Measurements from ENCODE around the gene CXCR4. TPM values are rescaled to one million over a fixed set of nuclear protein-coding genes. Genes with fewer than 3 reads are reported as not detected.

Gene CXCR4
- polyA plus RNA-seq, 4 donors: 43.2 to 51.9 (median 47.0) TPM

DNA sequence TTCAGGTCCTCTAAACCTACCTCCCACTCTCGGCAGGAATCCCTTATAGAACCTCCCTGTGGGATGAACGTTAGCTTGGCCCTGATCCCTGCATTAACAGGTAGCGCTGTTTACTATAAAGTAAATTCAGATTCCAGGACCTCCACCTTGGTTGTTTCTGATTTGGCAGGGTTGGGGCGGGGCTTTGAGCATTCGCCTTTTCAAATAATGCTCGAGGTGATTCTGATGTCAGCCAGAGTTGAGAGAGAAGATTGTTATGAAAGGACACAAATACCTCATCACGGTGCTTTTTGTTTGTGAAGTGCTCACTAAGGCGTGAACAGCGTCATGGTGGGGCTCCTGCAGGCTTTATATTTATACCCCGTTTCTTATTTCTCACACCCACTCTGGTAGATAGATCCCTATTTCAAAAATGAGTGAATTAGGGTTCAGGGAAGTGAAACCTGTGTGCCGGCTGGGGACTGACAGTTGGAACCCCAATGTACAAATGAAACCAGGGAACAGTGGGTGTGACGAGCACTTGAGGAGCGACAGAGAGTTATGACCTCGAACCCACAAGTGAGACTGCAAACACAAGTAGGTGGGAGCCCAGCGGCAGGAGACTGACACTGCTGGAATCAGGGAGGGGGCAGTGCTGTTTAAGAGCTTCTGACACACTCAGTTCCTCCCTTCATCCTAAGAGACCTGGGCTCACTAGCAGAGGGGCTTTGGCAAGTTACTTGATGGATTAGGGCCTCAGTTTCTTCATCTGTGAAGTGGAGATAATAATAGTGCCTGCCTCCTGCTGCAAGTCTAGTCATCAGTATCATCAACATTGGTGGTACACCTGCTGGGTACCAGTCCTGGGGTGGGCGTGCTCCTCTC, 14.2 kb upstream of the CXCR4 start:
- no peak for DNase-seq (ENCODE audit: low read depth in 4 of 4, low spot score in 2 of 4)

DNA sequence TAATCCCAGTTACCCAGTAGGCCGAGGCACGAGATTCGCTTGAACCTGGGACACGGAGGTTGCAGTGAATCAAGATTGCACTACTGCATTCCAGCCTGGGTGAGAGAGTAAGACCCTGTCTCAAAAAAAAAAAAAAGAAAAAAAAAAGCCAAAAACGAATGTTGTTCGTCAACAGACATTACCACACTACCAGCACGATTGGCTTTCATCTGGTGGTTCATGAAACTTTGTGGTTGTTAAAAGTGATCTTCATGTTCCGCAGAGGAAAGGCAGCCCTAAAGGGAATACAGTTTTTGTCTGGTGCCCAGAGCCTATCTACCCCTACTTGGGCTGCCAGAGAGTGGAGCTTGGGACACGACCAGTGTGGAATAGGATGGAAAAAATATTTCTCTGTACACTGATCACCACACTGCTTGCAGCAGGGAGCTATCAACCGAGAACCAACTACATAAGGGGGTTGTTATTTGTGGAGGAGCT, 13.6 kb upstream of the CXCR4 start:
- no peak for DNase-seq (ENCODE audit: low read depth in 4 of 4, low spot score in 2 of 4)

DNA sequence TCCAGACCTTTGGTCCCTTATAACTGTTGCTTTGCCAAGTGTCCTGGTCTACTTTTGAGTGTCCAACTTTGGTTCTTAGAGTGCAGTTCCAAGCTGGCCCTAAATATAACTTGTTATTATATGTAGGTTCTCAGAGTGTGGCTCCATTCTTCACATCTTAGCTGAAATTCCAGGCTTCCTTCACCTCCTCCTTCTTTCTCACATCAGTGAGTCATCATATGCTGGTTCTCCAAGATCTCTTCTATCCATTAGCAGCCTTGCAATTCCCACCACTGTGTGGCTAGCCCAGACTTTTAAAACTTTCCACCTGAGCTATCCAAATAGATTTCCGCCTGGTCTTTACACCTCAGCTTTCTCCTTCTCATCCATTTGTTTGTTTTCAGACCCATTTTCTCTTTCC, 12.6 kb upstream of the CXCR4 start:
- DNase-seq (ENCODE audit: low read depth in 4 of 4, low spot score in 2 of 4): no peak

DNA sequence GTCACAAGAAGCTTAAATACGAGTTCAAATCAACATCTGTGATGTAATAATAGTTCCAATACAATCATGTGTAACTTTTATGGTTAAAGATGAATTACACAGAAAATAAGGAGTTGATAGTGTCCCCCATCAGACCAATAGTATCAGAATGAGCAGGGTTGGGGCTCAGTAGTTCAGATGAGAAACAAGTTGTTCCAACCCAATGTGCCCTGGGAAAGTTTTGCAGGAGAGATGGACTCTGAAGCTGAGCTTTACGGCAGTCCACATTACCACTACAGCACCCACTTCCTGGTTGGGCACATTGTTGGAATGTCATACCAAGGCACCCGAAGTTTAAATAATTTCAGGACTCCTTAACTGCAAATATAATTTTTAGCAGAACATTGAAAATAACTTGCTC, 12.1 kb upstream of the CXCR4 start:
- no peak for DNase-seq (ENCODE audit: low read depth in 4 of 4, low spot score in 2 of 4)

DNA sequence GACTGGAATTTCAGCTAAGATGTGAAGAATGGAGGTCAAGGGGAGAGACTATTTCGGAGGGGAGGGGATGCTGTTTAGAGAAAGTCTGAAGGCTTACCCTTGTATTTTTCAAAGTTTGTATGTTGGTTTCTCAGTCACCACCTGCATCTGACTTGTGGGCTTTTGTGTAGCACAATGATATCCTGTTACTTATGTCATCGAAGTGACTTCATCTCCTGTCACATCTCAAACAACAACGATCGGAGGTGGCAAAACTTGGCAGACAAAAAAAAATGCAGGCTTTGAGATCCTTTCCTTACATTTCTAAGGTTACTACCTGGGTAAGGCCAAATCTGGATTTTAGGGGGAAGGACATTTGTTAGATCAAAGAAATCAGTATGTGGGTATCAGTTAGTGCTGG, 11.7 kb upstream of the CXCR4 start:
- no peak for DNase-seq (ENCODE audit: low read depth in 4 of 4, low spot score in 2 of 4)

DNA sequence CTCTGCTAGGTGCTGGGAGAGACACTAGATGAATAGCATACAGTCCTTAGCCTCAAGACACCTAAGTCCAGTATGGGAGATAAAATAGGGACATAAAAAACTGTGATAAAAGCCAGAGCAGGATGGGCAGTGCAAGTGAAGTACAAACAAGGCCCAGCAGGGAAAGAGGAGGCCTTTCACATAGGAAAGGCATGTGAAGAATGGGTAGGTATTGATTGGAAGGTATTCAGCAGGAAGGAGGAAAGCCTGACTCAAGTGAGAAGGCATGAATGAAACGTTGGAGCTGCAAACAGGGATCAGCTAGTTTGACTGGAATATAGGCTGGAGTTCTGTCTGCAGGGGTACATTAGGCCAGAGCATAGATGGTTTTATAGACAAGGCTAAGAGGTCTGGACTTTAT, 11.0 kb upstream of the CXCR4 start:
- DNase-seq (ENCODE audit: low read depth in 4 of 4, low spot score in 2 of 4): no peak

DNA sequence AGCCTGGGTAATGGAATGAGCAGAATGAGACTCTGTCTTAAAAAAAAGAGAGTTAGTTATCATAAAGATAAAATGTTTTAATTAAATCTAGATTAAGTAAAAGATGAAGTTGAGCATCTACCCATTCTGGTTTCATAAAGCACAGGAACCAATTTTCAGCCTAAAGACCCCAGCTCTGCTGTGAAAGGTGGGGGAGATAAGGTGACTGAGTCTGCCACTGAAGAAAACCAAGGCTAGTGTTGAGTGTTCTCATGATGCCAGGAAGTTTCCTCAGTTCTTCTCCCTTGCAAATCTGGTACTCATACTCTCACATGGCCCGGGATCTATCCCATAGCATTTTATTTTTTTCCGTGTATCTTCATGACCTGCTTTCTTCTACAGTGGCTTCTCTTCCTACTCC, 10.4 kb upstream of the CXCR4 start:
- no peak for DNase-seq (ENCODE audit: low read depth in 4 of 4, low spot score in 2 of 4)

DNA sequence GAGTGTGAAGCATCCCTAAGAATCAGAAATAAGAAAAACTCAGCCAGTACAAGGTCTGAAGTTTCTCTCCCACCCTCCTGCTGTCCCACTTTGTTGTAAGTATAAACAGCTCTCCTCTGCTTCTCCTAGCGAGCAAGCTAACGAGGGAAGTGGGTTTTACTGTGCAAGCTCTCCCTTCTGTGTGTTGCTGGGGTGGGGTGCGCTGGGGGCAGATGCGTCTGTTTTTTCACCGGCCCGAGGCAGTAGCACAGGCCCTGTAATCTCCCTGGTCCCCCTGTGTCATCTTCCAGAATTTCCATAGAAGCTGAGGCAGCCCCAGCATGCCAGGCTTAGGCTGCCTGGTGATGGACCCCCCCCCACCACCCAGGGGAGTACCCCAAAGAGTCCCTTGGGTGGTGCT, 9.4 kb upstream of the CXCR4 start:
- DNase-seq (ENCODE audit: low read depth in 4 of 4, low spot score in 2 of 4): no peak

DNA sequence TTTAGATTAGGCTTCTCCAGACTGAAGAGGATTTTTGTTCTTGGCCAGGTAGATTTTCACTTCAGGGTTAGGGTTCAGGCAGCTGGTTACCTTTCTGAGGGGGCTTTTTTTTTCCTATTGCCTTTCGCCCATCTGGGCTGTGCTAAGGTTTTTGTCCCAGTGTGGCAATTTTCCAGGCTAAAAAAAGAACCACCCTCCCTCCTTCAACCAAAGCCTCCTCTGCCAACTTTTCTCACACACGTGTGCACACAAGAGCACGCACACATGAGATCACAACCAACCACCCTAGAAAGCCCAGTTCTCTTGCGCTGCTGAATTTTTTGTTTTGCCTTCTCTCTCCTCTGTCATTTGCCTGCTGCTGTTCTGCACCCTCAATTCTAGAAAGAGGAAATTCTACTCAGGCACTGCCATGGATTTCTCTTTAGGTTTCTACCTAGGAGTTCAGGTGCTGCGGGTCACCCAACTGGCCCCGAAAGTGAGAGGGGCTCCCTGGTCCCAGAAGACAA, 8.5 kb upstream of the CXCR4 start:
- no peak for DNase-seq (ENCODE audit: low read depth in 4 of 4, low spot score in 2 of 4)

DNA sequence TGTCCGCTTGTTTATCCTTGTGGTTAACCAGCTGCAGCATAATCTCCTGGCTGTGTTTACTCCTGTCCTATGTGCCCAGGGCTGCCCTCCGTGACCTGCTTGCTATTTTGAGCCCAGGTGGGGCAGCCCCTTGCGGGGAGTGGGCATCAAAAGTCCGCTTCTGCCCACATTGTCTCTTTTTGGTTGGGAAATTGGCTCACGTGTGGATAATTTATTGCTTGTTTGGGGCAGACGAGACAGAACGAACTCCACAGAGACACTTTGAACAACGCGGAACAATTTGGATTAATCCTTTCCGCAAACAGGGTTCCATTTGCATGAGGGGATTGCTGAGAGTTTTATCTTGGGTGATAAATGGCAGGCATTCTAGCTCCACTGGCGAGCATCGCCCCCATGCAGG, 8.1 kb upstream of the CXCR4 start:
- no peak for DNase-seq (ENCODE audit: low read depth in 4 of 4, low spot score in 2 of 4)

DNA sequence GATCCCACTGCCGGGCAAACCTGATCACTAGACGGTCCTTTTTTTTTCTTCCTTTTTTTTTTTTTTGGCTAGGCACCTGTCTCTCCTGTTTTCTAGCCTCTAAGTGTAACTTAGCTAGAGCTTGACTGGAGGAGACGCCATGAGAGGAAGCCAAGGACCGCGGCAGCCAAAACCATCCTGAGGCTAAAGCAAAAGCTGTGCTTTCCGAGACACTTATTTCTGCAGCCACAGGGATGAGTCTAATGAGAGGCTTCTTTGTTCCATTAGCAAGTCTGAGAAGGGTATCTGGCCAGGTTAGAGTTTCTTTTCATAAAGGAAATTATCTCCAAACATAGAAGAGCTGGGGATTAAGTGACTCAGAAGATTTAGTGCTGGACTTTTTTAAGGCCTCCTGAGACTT, 7.3 kb upstream of the CXCR4 start:
- no peak for DNase-seq (ENCODE audit: low read depth in 4 of 4, low spot score in 2 of 4)

DNA sequence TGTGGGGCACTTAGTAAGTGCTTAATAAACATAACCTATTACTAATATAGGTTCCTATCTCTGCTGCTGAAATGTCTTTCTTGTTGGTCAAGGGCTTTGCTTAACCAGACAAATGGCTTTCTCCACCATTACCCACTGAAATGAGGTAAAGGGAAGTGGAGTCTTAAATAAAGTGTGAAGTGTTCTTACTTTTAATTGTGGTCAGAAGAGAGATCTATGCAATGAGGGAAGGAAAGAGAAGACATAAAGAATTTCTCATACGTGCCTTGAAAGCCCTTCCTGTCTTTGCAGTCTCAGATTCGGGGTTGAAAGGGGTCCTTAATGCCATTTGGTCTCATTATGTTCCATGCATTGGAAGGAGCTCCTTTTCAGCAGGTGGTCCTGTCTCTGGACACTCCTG, 6.9 kb upstream of the CXCR4 start:
- no peak for DNase-seq (ENCODE audit: low read depth in 4 of 4, low spot score in 2 of 4)

DNA sequence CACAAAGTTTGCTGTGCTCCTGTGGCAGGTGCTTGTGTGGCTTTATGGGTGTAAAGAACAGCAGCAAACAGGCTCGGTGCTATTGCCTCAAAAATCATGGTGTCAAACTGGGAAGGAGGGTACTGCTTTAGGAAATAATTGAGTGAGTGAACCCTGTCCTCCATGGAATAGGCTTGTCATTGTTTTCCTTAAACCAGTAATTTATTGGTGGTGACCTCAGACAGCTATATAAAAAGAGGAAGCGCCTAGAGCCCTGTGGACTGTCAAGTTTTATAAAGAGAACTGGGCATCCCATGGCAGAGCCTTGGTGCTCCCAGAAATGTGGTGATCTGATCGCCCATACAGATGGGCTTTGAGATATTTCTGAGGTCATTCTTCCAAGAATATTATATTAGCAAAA, 4.7 kb upstream of the CXCR4 start:
- no peak for DNase-seq (ENCODE audit: low read depth in 4 of 4, low spot score in 2 of 4)

DNA sequence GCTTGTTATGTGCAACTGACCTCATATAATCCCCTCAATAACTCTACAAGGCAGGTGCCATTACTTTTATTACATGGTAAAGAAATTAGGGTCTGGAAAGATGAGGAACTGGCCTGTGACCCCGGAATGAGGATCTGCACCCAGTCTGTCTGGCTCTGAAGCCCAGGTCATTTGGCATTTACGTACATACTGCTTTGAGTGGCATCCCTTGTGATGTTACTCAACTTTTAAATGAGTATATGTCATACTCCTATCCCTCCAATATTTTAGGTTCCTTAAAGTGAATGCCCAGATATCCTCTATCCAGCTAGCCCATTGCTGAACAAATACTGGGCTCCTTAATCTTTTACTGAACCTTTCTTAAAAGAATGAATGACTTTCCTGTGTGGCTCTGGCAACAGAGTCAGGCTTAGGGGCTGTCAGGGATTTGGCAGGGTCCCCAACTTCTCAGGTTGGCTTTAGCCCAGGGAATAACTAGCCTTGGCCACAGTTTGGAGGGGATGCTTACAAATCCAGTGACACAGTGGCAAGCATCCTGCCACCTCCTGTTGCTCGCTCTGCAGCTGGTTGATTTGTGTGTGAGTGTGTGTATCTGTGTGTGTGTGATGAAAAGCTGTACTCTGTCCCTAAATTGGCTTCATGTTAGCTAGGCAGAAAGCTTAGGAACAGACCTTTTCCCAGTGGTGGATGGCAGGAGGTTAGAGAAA, 3.4 kb upstream of the CXCR4 start:
- DNase-seq (ENCODE audit: low read depth in 4 of 4, low spot score in 2 of 4): no peak

DNA sequence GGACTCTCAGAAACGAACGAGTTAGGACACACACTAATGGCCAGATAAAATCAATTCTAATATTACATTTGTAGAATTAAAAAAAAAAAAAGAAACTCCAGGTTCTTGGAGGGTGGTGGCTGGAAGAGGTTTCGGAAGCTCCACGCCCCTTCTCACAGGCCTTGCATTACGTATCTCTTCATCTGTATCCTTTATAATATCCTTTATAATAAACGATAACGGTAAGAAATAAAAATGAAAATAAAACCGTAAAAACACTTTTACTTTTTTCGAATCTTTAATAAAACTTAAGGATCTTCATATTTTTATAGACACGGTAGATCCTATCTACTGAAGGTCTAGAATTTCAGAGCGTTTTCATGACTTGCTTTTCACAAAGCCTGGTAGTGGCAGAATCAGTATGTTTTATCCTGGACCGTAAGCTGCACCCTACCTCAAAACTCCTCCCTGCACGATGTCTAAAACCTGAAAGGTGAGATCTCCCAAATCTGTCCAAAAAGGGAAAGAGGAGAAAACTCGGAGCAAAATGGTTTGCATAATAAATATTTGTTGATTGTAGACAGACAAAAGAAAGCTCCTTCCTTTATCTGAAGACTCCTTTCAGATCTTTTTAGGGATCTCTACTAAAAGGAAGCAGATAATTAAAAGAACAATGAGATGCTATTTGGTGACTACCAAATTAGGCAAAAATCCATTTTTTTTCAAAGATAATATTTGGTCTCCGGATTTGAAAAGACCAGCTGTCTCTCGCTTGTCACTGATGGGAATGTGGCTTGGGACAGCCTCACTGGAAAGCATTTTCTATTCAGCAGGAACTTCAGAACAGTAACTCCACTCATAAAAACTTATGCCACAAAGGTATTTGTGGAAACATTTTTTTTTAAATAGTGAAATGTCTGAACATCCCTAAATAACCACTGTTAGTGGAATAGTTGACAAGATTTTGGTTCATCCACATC, 2.0 kb upstream of the CXCR4 start:
- DNase-seq (ENCODE audit: low read depth in 4 of 4, low spot score in 2 of 4): no peak

DNA sequence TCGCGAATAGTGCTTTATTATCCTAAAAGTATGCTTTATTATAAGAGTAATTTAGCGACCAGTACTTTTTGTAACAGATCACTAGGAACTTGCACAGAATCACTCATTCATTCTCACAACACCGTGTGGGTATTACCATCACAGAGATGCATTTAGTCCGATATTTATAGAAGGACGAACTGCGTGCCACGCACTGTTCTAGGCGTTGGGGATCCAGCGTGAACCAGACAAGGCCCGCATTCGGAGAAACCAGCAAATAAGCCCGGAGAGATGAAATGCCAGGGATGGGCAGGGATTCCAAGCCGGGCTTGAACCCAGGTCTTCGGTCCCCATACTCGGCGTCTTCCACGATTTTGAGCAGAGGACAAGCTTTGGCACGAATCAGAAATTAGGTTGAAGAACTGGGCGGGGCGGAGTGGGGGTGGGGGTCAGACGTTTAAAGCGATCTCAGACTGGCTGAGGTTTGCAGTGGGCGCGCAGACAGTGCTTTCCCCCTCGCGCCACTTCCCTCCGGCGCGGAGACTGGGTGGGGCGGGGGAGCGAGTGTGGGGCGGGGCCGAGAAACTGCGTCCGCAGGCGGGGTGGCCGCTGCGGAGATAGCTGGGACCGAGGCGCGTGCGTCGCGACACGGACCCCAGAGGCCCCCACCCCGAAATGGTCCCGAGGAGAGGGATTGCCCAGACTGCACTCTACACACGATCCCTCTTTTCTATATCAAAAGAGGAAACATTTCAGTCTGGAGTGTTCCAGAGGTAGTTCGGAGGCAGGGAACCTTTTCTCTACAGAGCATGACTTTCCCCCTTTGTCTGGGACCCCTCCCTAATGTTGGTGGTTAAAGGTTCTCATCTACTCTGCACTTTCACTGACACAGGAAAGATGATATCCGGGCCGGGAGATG, 1.1 kb upstream of the CXCR4 start:
- no peak for DNase-seq (ENCODE audit: low read depth in 4 of 4, low spot score in 2 of 4)

DNA sequence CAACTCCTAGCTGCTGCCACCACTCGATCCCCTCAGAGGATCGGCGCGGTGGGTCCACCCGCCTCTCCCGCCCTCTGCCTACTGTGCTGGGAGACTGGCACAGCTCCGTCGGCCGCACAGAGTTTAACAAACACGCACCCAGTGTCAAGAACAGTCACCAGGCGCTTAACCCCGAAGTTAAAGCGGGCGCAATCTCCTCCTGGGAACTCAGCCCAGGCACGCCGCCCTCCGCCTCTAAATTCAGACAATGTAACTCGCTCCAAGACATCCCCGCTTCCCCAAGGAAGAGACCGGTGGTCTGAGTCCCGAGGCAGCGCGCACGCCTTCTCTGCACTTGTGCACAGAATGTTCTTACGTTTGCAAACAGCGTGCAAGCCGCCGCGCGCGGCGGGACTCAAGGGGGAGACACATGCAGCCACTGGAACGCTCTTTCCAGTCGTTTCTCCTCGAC, 533 bp downstream of the CXCR4 start:
- peak in 2 of 4 donors; percentile 29 to 33 for DNase-seq (ENCODE audit: low read depth in 4 of 4, low spot score in 2 of 4)

DNA sequence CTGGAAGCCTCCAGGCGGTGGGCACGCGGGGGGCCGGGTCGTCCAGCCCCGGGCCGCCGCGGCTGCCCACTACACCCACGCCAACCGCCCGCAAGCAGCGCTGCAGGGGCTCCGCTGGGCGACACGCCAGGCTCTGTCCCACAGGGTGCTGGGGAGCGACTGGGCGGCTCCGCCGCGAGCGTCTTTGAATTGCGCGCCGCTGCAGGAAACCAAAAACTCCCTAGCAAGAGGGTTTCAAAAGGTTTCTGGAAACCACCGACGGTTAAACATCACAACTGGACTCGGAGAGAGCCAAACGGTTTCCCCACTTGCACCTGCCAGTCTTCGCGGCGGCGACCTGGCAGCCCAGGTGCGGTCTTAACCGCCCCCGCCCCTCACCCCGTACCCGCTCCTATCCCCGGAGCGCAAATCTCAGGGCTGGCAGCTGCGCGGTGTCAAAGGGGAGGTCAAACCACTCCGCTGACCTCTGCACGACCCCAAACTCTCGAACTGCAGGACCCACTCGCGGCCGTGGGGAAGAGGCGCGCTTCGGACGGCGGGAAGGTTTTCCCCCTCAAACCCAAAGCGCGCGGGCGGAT, 1.0 kb downstream of the CXCR4 start:
- DNase-seq (ENCODE audit: low read depth in 4 of 4, low spot score in 2 of 4): no peak

DNA sequence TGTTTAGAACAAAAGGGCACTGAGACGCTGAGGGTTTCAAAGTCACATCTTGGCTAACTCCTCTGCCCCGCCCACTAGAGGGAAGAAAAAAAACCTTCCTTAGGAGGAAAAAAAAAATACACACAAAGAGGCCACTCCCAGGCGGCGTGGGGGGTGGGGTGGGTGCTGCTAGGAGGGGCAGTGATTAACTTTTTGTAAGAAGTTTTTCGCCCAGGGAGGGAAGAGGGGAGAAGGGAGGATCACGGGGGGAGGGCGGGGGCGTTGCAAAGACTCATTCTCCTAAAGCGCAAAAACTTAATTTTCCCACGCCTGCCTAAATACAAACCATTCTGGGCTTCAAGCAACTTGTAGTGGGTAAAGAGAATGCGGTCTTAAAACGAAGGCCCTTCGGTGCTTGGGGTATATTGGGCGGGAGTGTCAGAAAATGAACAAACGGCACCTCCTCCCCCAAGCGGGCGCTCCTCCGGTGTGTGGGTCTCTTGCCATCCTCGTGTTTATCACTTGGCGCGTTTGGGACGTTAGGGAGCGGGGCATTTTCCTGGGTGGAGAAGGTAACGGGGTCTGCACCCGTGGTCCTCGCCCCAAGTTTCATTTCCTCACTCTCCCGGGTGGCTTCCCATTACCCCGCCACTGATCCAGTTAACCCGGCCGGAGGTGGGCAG, 1.7 kb downstream of the CXCR4 start:
- DNase-seq (ENCODE audit: low read depth in 4 of 4, low spot score in 2 of 4): no peak

Measured in left renal cortex interstitium (tissue), 4 donors.